ENCODE results near the gene PGP.

The PGP gene

GRCh38 chr16:2170080-2170479, 44.6 kb downstream of the PGP start:
- H3K4me3 ChIP-seq = peak overlapping the region; percentile 54
- no peak for DNase-seq (ENCODE audit: low spot score)
- peak overlapping the region; percentile 2 to 56 for H3K27ac ChIP-seq
- TF ChIP-seq CTCF (IDR thresholded peaks at IDR 0.05) = no peak

GRCh38 chr16:2167068-2167638, 47.5 kb downstream of the PGP start:
- no peak for DNase-seq (ENCODE audit: low spot score)
- H3K4me3 ChIP-seq = no peak overlapping the region
- no peak for TF ChIP-seq CTCF (IDR thresholded peaks at IDR 0.05)
- H3K27ac ChIP-seq = no peak overlapping the region

- Histone ChIP-seq H3K4me3 (no peak overlapping the region), H3K27ac (no peak overlapping the region)
- TF ChIP-seq CTCF (IDR thresholded peaks at IDR 0.05) = no peak
- DNase-seq (ENCODE audit: low spot score) = no peak
Measured at GRCh38 chr16:2166263-2167067, 48.2 kb downstream of the PGP start.

- no peak overlapping the region for H3K4me3 ChIP-seq
- TF ChIP-seq CTCF (IDR thresholded peaks at IDR 0.05) = no peak
- no peak overlapping the region for H3K27ac ChIP-seq
- DNase-seq (ENCODE audit: low spot score) = no peak
Measured at GRCh38 chr16:2165861-2166260, 48.8 kb downstream of the PGP start.

GRCh38 chr16:2163211-2163881, 51.3 kb downstream of the PGP start:
- no peak for DNase-seq (ENCODE audit: low spot score)
- no peak for TF ChIP-seq CTCF (IDR thresholded peaks at IDR 0.05)
- Histone ChIP-seq H3K27ac (no peak overlapping the region), H3K4me3 (no peak overlapping the region)

GRCh38 chr16:2162676-2163118, 51.9 kb downstream of the PGP start:
- H3K4me3 ChIP-seq = no peak overlapping the region
- no peak for DNase-seq (ENCODE audit: low spot score)
- no peak for TF ChIP-seq CTCF (IDR thresholded peaks at IDR 0.05)
- no peak overlapping the region for H3K27ac ChIP-seq
